ENCODE data around the gene CHEK1.
A peak's percentile ranks its signal among the peaks of the same experiment; 100 is the strongest.

CHEK1 gene

GRCh38 chr11:125626288-125626950 is 1.5 kb downstream of the CHEK1 start:
- peak; percentile 87 for DNase-seq

GRCh38 chr11:125627236-125627910 is 2.4 kb downstream of the CHEK1 start:
- DNase-seq, result no peak

GRCh38 chr11:125637840-125638239 is 12.9 kb downstream of the CHEK1 start:
- no peak for DNase-seq

- no peak for DNase-seq
These were observed 13.4 kb downstream of the CHEK1 start for GRCh38 chr11:125638315-125638714.

GRCh38 chr11:125645871-125646270 is 20.9 kb downstream of the CHEK1 start:
- DNase-seq, result no peak

- no peak for DNase-seq
These were observed 24.7 kb downstream of the CHEK1 start for GRCh38 chr11:125649465-125650166.

- DNase-seq, result no peak
These were observed 37.7 kb downstream of the CHEK1 start for GRCh38 chr11:125662689-125663088.

- DNase-seq, result no peak
These were observed 38.9 kb downstream of the CHEK1 start for GRCh38 chr11:125663910-125664309.

- no peak for DNase-seq
These were observed 42.2 kb downstream of the CHEK1 start for GRCh38 chr11:125667151-125667550.

GRCh38 chr11:125670172-125670571 is 45.2 kb downstream of the CHEK1 start:
- no peak for DNase-seq

GRCh38 chr11:125671561-125671960 is 46.6 kb downstream of the CHEK1 start:
- no peak for DNase-seq

GRCh38 chr11:125674210-125674609 is 49.2 kb downstream of the CHEK1 start:
- no peak for DNase-seq

- DNase-seq, result no peak
These were observed 50.2 kb downstream of the CHEK1 start for GRCh38 chr11:125675196-125675595.

GRCh38 chr11:125679397-125679796 is 54.4 kb downstream of the CHEK1 start:
- DNase-seq, result no peak

- DNase-seq, result no peak
These were observed 54.9 kb downstream of the CHEK1 start for GRCh38 chr11:125679837-125680236.

- no peak for DNase-seq
These were observed 55.8 kb downstream of the CHEK1 start, which contains the start of gene ACRV1 for GRCh38 chr11:125680747-125681146. ACRV1 (minus strand) TSS chr11:125680847; CDS start chr11:125680780, 67 bp downstream.

- no peak for DNase-seq
These were observed 60.3 kb downstream of the CHEK1 start for GRCh38 chr11:125685228-125685627.

GRCh38 chr11:125688066-125688465 is 63.1 kb downstream of the CHEK1 start:
- no peak for DNase-seq

GRCh38 chr11:125688632-125689031 is 63.7 kb downstream of the CHEK1 start:
- DNase-seq, result no peak

GRCh38 chr11:125689274-125689859 is 64.4 kb downstream of the CHEK1 start:
- DNase-seq, result no peak

GRCh38 chr11:125690006-125690405 is 65.0 kb downstream of the CHEK1 start:
- no peak for DNase-seq

- no peak for DNase-seq
These were observed 67.9 kb downstream of the CHEK1 start for GRCh38 chr11:125692887-125693286.

- no peak for DNase-seq
These were observed 70.0 kb downstream of the CHEK1 start for GRCh38 chr11:125694951-125695350.

All from eye (tissue), 1 donor.